B cell (primary cell): ENCODE results near the gene DLGAP3. TPM values are rescaled to one million over a fixed set of nuclear protein-coding genes. Genes with fewer than 3 reads are reported as not detected.

Experiments
- ATAC-seq: fragments of 200-7000 bp; cut with Tn5 transposase; one replicate; pipeline ENCODE4 v1.10.0; 2021; ENCODE audit warnings: low read depth, mild to moderate bottlenecking, moderate number of reproducible peaks, moderate library complexity
- CTCF ChIA-PET: fragments of 350-600 bp; sonication (Branson Sonifier 250); formaldehyde crosslinking; loops from one replicate; lab custom pipeline; 2021; ENCODE audit warnings: antibody characterized with exemption, inconsistent platforms; lab: Charles Lee
- POLR2A ChIA-PET: fragments of 350-600 bp; sonication (Branson Sonifier 250); formaldehyde crosslinking; loops from one replicate; lab custom pipeline; 2021; ENCODE audit warnings: antibody characterized with exemption; lab: Charles Lee
- DNase-seq: peaks from one replicate; pipeline ENCODE4 v3.0.0; 2013
- H2AFZ ChIP-seq: 2 replicates; pipeline ENCODE4 v1.6.1; 2012; ENCODE audit warnings: mild to moderate bottlenecking, low read depth, low read length; ENCODE audit not compliant: insufficient read depth, poor library complexity, severe bottlenecking
- H3K27ac ChIP-seq, 2 donors: 1 replicate in 1 of 2; 2 replicates in 1 of 2; pipeline ENCODE4 v1.5.1; 2012 to 2013; ENCODE audit warnings: low read length in 2 of 2, mild to moderate bottlenecking in 2 of 2, moderate library complexity in 1 of 2
- H3K27me3 ChIP-seq, 4 experiments: fragments of 200-600 bp in 1 of 4; sonication (generic) in 1 of 4; replicated peaks in 1 of 4; 1 replicate in 2 of 4; 2 replicates in 2 of 4; pipeline versions ENCODE4 v1.6.1 to v1.7.0; 2013 to 2016; ENCODE audit warnings: low read length in 3 of 4, mild to moderate bottlenecking in 2 of 4, mixed read lengths in 1 of 4, moderate library complexity in 1 of 4; ENCODE audit not compliant: insufficient read depth in 4 of 4, control insufficient read depth in 3 of 4; ENCODE audit errors: control extremely low read depth in 1 of 4
- H3K36me3 ChIP-seq, 2 experiments: replicated peaks in 1 of 2; 1 replicate in 1 of 2; 2 replicates in 1 of 2; pipeline versions ENCODE4 v1.6.1 to v1.7.1; 2013; ENCODE audit warnings: low read length in 1 of 2; ENCODE audit not compliant: insufficient read depth in 2 of 2, control insufficient read depth in 1 of 2; ENCODE audit errors: control extremely low read depth in 1 of 2, extremely low read depth in 1 of 2
- H3K4me1 ChIP-seq, 2 donors: fragments of 200-600 bp in 1 of 2; sonication (generic) in 1 of 2; 1 replicate in 1 of 2; 2 replicates in 1 of 2; pipeline versions ENCODE4 v1.5.1 to v1.6.1; 2013 to 2017; ENCODE audit warnings: low read length in 2 of 2; ENCODE audit not compliant: control insufficient read depth in 2 of 2, insufficient read depth in 2 of 2
- H3K4me2 ChIP-seq: replicated peaks from 2 replicates; pipeline ENCODE3; 2012; ENCODE audit warnings: mild to moderate bottlenecking, low read depth, low read length; ENCODE audit not compliant: poor library complexity, severe bottlenecking
- H3K4me3 ChIP-seq, 5 experiments: fragments of 200-600 bp in 1 of 5; sonication (generic) in 1 of 5; 1 replicate in 3 of 5; 2 replicates in 2 of 5; pipeline versions ENCODE4 v1.5.1 to v1.7.0; 2011 to 2016; ENCODE audit warnings: low read length in 4 of 5, mild to moderate bottlenecking in 4 of 5, low read depth in 2 of 5, control low read depth in 1 of 5, moderate library complexity in 1 of 5; ENCODE audit not compliant: insufficient read depth in 1 of 5; ENCODE audit errors: control extremely low read depth in 1 of 5, extremely low read depth in 1 of 5
- H3K79me2 ChIP-seq: fragments of 200-600 bp; sonication (generic); one replicate; pipeline ENCODE4 v1.6.0; 2016; ENCODE audit warnings: low read length; ENCODE audit not compliant: control insufficient read depth, insufficient read depth
- H3K9ac ChIP-seq: fragments of 200-600 bp; sonication (generic); 2 replicates; pipeline ENCODE4 v1.6.1; 2017; ENCODE audit warnings: mild to moderate bottlenecking, low read length, moderate library complexity
- H3K9me3 ChIP-seq, 3 donors: one replicate each; pipeline versions ENCODE4 v1.6.1 to v1.7.1; 2013; ENCODE audit warnings: low read length in 2 of 3; ENCODE audit not compliant: control insufficient read depth in 2 of 3, insufficient read depth in 1 of 3; ENCODE audit errors: control extremely low read depth in 1 of 3
- H4K20me1 ChIP-seq: 2 replicates; pipeline ENCODE4 v1.6.0; 2012; ENCODE audit warnings: mild to moderate bottlenecking, low read length; ENCODE audit not compliant: insufficient read depth, control insufficient read depth, poor library complexity, severe bottlenecking
- H3K27ac Mint-ChIP-seq: one replicate; pipeline ENCODE4 v1.8.0; 2021; ENCODE audit warnings: mixed read lengths
- H3K27me3 Mint-ChIP-seq: one replicate; pipeline ENCODE4 v1.8.0; 2021; ENCODE audit warnings: mixed read lengths
- H3K4me1 Mint-ChIP-seq: one replicate; pipeline ENCODE4 v1.8.0; 2021; ENCODE audit warnings: mixed read lengths
- H3K4me3 Mint-ChIP-seq: one replicate; pipeline ENCODE4 v1.8.0; 2021; ENCODE audit warnings: mixed read lengths
- H3K9me3 Mint-ChIP-seq: one replicate; pipeline ENCODE4 v1.8.0; 2022; ENCODE audit warnings: mixed read lengths; ENCODE audit not compliant: insufficient read depth
- EZH2 ChIP-seq: IDR thresholded peaks from 2 replicates; pipeline ENCODE4 v1.6.1; 2012; ENCODE audit warnings: borderline replicate concordance, low read depth, mild to moderate bottlenecking, moderate library complexity, low read length; ENCODE audit not compliant: insufficient read depth, poor library complexity, severe bottlenecking
- WGBS: methylation state at CpG from one replicate; pipeline ENCODE4 v1.1.5; 2013; ENCODE audit warnings: missing lambda C conversion rate; ENCODE audit not compliant: insufficient coverage; 5-methylcytosine and 5-hydroxymethylcytosine counted together
- intact Hi-C: fragments of 100-400 bp; cut with micrococcal nuclease; formaldehyde crosslinking; loops from one replicate; pipeline ENCODE4 v1.10.0; 2022
- polyA plus RNA-seq: library from polyadenylated mRNA; depleted of rRNA; stranded (reverse); fragments of >200 nt; gene quantifications from 2 replicates; pipeline ENCODE4 v1.2.3, GENCODE V29; 2012
- total RNA-seq, 2 donors: library from RNA; stranded (reverse); fragments of 120-200 nt in 1 of 2; gene quantifications; 1 replicate in 1 of 2; 2 replicates in 1 of 2; pipeline versions ENCODE4 v1.2.3 to v1.2.4, GENCODE V29; 2013 to 2022
- TF ChIP-seq, protein P1 (sequence below): fragments of 200-600 bp; IDR thresholded peaks from one replicate; pipeline ENCODE4 v1.8.0; 2022; ENCODE audit warnings: antibody characterized with exemption, mild to moderate bottlenecking

Gene DLGAP3
- total and polyA plus RNA-seq, 2 donors (not counting 1 experiment from before 2014, with no cell fraction given), result 2.3 to 2.4 TPM

DNA sequence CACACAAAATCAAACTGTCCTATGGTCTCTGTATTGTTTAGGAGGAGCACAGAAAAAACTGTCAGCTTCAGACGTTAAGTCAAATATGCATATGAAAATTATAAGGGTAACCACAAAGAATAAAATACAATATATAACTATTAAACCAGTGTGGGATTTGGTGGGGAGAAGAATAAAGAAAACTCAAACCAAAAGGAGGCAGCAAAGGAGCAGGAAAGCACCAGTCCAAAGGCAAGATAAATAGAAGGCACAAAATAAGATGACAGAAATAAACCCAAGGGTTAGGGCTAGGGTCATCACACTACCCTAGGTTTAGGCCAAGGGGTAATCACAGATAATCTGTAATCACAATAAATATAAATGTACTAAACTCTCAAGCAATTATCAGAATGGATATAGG is 32.8 kb downstream of the DLGAP3 start:
- no peak for ATAC-seq
- Histone ChIP-seq H3K9me3 (peaks cover 1 to 10% (median 8%) of the 10 kb centered on the region in 3 donors), H3K4me1 (no peaks in the 10 kb centered on the region), H3K9ac (no peak overlapping the region), H3K79me2 (no peaks in the 10 kb centered on the region), H3K36me3 (no peaks in the 10 kb centered on the region), H3K27ac (no peak overlapping the region), H3K4me2 (no peak overlapping the region), H3K4me3 (no peak overlapping the region), H3K27me3 (no peaks in the 10 kb centered on the region), H2AFZ (no peak overlapping the region), H4K20me1 (no peaks in the 10 kb centered on the region)
- Mint-ChIP-seq H3K27me3 (peaks cover 5% of the 10 kb centered on the region), H3K4me3 (no peak overlapping the region), H3K4me1 (no peaks in the 10 kb centered on the region), H3K9me3 (no peaks in the 10 kb centered on the region), H3K27ac (no peak overlapping the region)
- CTCF ChIA-PET, result no interaction called here
- intact Hi-C loops, result no loop called here
- DNase-seq, result no peak
- no CpG with 5 or more reads among the region's 1 CpG for WGBS
- POLR2A ChIA-PET, result no interaction called here
- TF ChIP-seq, protein P1, sequence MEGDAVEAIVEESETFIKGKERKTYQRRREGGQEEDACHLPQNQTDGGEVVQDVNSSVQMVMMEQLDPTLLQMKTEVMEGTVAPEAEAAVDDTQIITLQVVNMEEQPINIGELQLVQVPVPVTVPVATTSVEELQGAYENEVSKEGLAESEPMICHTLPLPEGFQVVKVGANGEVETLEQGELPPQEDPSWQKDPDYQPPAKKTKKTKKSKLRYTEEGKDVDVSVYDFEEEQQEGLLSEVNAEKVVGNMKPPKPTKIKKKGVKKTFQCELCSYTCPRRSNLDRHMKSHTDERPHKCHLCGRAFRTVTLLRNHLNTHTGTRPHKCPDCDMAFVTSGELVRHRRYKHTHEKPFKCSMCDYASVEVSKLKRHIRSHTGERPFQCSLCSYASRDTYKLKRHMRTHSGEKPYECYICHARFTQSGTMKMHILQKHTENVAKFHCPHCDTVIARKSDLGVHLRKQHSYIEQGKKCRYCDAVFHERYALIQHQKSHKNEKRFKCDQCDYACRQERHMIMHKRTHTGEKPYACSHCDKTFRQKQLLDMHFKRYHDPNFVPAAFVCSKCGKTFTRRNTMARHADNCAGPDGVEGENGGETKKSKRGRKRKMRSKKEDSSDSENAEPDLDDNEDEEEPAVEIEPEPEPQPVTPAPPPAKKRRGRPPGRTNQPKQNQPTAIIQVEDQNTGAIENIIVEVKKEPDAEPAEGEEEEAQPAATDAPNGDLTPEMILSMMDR, result no peak
- TF ChIP-seq EZH2, result no peak

DNA sequence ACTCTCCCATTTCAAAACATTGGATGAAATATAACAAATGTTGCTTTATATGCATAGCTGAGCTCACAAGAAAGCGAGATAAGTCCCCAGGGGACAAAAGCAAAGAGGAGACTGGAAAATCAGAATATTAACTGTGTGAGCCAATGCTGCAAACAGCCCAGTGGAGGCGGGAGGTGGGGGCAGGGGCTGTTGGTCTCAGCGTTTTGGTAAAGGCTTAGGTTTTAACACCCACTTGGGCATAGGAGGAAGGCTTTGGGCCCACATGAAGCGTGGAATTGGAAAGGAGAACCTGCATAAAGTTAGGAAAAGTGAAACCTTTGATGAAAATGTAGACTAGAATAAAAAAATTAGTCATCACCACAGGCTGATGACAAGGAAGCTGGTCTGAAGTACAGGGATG is 39.7 kb downstream of the DLGAP3 start:
- Histone ChIP-seq H4K20me1 (no peaks in the 10 kb centered on the region), H3K36me3 (no peaks in the 10 kb centered on the region), H3K4me2 (no peak overlapping the region), H3K4me3 (no peak overlapping the region), H3K27ac (no peak overlapping the region), H3K9me3 (peaks cover 1 to 13% (median 10%) of the 10 kb centered on the region in 3 donors), H3K27me3 (peaks cover 0 to 20% (median 6%) of the 10 kb centered on the region in 4 experiments), H2AFZ (no peak overlapping the region), H3K79me2 (no peaks in the 10 kb centered on the region), H3K4me1 (peaks cover 12 to 13% of the 10 kb centered on the region in 2 donors), H3K9ac (no peak overlapping the region)
- Mint-ChIP-seq H3K27ac (no peak overlapping the region), H3K9me3 (no peaks in the 10 kb centered on the region), H3K27me3 (peaks cover 17% of the 10 kb centered on the region), H3K4me3 (no peak overlapping the region), H3K4me1 (peaks cover 4% of the 10 kb centered on the region)
- TF ChIP-seq EZH2, result no peak
- TF ChIP-seq, protein P1, result no peak
- DNase-seq (no peak), ATAC-seq (no peak)
- CTCF ChIA-PET, result interaction anchor here (1.0 kb wide), 1 partner anchor 30 kb away, joined by 3 read pairs; the partner anchor contains the start of gene SMIM12
- POLR2A ChIA-PET, result interaction anchor here (0.5 kb wide), 1 partner anchor 338 kb away, joined by 3 read pairs; no protein-coding TSS in a partner anchor
- intact Hi-C loops, result no loop called here
- WGBS, result 65% methylated on average over 3 of the region's 4 CpGs
